GM19025 (cell line): ENCODE measurements around the gene DOK4.

Source experiments
- ATAC-seq: cut with Tn5 transposase; IDR thresholded peaks from one replicate; pipeline ENCODE4 v1.9.1; 2021; ENCODE audit warnings: mild to moderate bottlenecking, low read depth, moderate library complexity; ENCODE audit not compliant: unreplicated experiment

DOK4 gene

GRCh38 chr16:57485916-57486857 is at the start of gene DOK4:
Gene DOK4, minus strand, starts transcription at chr16:57486493. Its CDS starts 6,986 bp downstream, at chr16:57479507.
- ATAC-seq, result peak; percentile 96

- ATAC-seq, result peak; percentile 66
Observed at GRCh38 chr16:57535680-57536305, 49.5 kb upstream of the DOK4 start.

GRCh38 chr16:57534881-57535658 is 48.8 kb upstream of the DOK4 start:
- no peak for ATAC-seq

- no peak for ATAC-seq
Observed at GRCh38 chr16:57534337-57534880, 48.1 kb upstream of the DOK4 start.

GRCh38 chr16:57533431-57534336 is 47.4 kb upstream of the DOK4 start:
- no peak for ATAC-seq

GRCh38 chr16:57532266-57532625 is 46.0 kb upstream of the DOK4 start:
- ATAC-seq, result no peak

GRCh38 chr16:57531635-57532265 is 45.5 kb upstream of the DOK4 start:
- no peak for ATAC-seq

- no peak for ATAC-seq
Observed at GRCh38 chr16:57531253-57531575, 44.9 kb upstream of the DOK4 start.

GRCh38 chr16:57530522-57531252 is 44.4 kb upstream of the DOK4 start:
- ATAC-seq, result no peak

- peak; percentile 59 for ATAC-seq
Observed at GRCh38 chr16:57530104-57530521, 43.8 kb upstream of the DOK4 start.

- peak; percentile 21 for ATAC-seq
Observed at GRCh38 chr16:57529391-57530103, 43.3 kb upstream of the DOK4 start.

- ATAC-seq, result no peak
Observed at GRCh38 chr16:57528499-57529390, 42.5 kb upstream of the DOK4 start.

GRCh38 chr16:57527610-57528360 is 41.5 kb upstream of the DOK4 start:
- ATAC-seq, result no peak

GRCh38 chr16:57527027-57527426 is 40.7 kb upstream of the DOK4 start:
- no peak for ATAC-seq

- ATAC-seq, result no peak
Observed at GRCh38 chr16:57526498-57526897, 40.2 kb upstream of the DOK4 start.

- ATAC-seq, result no peak
Observed at GRCh38 chr16:57525761-57526160, 39.5 kb upstream of the DOK4 start.
